Cardiac muscle cell (in vitro differentiated cells and primary cell): ENCODE measurements around the gene SH3RF3. TPM values are rescaled to one million over a fixed set of nuclear protein-coding genes. Genes with fewer than 3 reads are reported as not detected.

Source experiments
- DNase-seq, 2 donors: peaks; one replicate each; pipeline versions ENCODE4 v3.0.0 to v3.0.0-alpha.2; 2010 to 2017; ENCODE audit warnings: low read depth in 1 of 2, low spot score in 1 of 2
- H3K27ac ChIP-seq: fragments of 200-600 bp; sonication (generic); 2 replicates; pipeline ENCODE4 v1.5.1; 2016
- H3K27me3 ChIP-seq: fragments of 200-600 bp; sonication (generic); 2 replicates; pipeline ENCODE4 v1.6.0; 2016; ENCODE audit warnings: control low read depth
- H3K36me3 ChIP-seq: fragments of 200-600 bp; sonication (generic); 2 replicates; pipeline ENCODE4 v1.5.1; 2016; ENCODE audit warnings: control low read depth
- H3K4me1 ChIP-seq: fragments of 200-600 bp; sonication (generic); 2 replicates; pipeline ENCODE4 v1.8.1; 2017; ENCODE audit warnings: low read depth, mild to moderate bottlenecking, mixed run types
- H3K4me3 ChIP-seq: fragments of 200-600 bp; sonication (generic); 2 replicates; pipeline ENCODE4 v1.5.1; 2016; ENCODE audit warnings: mild to moderate bottlenecking
- H3K9me3 ChIP-seq: fragments of 200-600 bp; sonication (generic); 2 replicates; pipeline ENCODE4 v1.5.1; 2017; ENCODE audit warnings: low read depth, mild to moderate bottlenecking, control low read depth
- CTCF ChIP-seq: IDR thresholded peaks from 2 replicates; pipeline ENCODE4 v1.5.1; 2012; ENCODE audit warnings: low read depth, mild to moderate bottlenecking, low read length
- polyA plus RNA-seq: library from polyadenylated mRNA; unstranded; fragments of >200 nt; fragmentation: Nextera tagmentation; extraction: Ambion mirVana; gene quantifications from 2 replicates; pipeline ENCODE4 v1.2.1, GENCODE V29; 2016
- total RNA-seq: library from RNA; depleted of rRNA; stranded (reverse); fragments of >200 nt; gene quantifications from 2 replicates; pipeline ENCODE4 v1.2.3, GENCODE V29; 2016

SH3RF3 gene
- total and polyA plus RNA-seq, 2 experiments from 2014 or later, result 1.2 to 1.7 TPM

- no peaks in the 10 kb centered on the region for H3K36me3 ChIP-seq
- no peaks in the 10 kb centered on the region for H3K9me3 ChIP-seq
- no peak overlapping the region for H3K4me3 ChIP-seq
- no peak for TF ChIP-seq CTCF
- H3K4me1 ChIP-seq, result no peaks in the 10 kb centered on the region
- no peak overlapping the region for H3K27ac ChIP-seq
- peaks cover 14% of the 10 kb centered on the region for H3K27me3 ChIP-seq
- no peak for DNase-seq
Observed at GRCh38 chr2:109372614-109373013, 243.6 kb downstream of the SH3RF3 start.

- Histone ChIP-seq H3K4me3 (no peak overlapping the region), H3K36me3 (no peaks in the 10 kb centered on the region), H3K9me3 (no peaks in the 10 kb centered on the region), H3K27me3 (peaks cover 14% of the 10 kb centered on the region), H3K4me1 (no peaks in the 10 kb centered on the region), H3K27ac (no peak overlapping the region)
- TF ChIP-seq CTCF, result no peak
- DNase-seq, result no peak
Observed at GRCh38 chr2:109373791-109374547, 245.0 kb downstream of the SH3RF3 start.

- H3K4me3 ChIP-seq, result no peak overlapping the region
- peaks cover 16% of the 10 kb centered on the region for H3K27me3 ChIP-seq
- TF ChIP-seq CTCF, result no peak
- H3K27ac ChIP-seq, result no peak overlapping the region
- DNase-seq, result no peak
- H3K36me3 ChIP-seq, result no peaks in the 10 kb centered on the region
- no peaks in the 10 kb centered on the region for H3K4me1 ChIP-seq
- no peaks in the 10 kb centered on the region for H3K9me3 ChIP-seq
Observed at GRCh38 chr2:109374548-109375130, 245.6 kb downstream of the SH3RF3 start.

- Histone ChIP-seq H3K36me3 (no peaks in the 10 kb centered on the region), H3K4me3 (no peak overlapping the region), H3K9me3 (no peaks in the 10 kb centered on the region), H3K27me3 (peaks cover 22% of the 10 kb centered on the region), H3K4me1 (no peaks in the 10 kb centered on the region), H3K27ac (no peak overlapping the region)
- TF ChIP-seq CTCF, result no peak
- DNase-seq, result no peak
Observed at GRCh38 chr2:109375131-109375561, 246.1 kb downstream of the SH3RF3 start.

- Histone ChIP-seq H3K4me3 (no peak overlapping the region), H3K4me1 (no peaks in the 10 kb centered on the region), H3K36me3 (no peaks in the 10 kb centered on the region), H3K9me3 (no peaks in the 10 kb centered on the region), H3K27me3 (peaks cover 25% of the 10 kb centered on the region), H3K27ac (no peak overlapping the region)
- TF ChIP-seq CTCF, result no peak
- no peak for DNase-seq
Observed at GRCh38 chr2:109375656-109376055, 246.7 kb downstream of the SH3RF3 start.
